DMS114 treated with DMSO at 0.1 percent for 48 hours (cell line): Measurements from ENCODE around the gene PYGO2.
"Not testable (repeated sequence)": the region's sequence is repeated elsewhere in the genome, so short reads cannot be mapped to it uniquely, and the experiment has no call there.

Experiments
- DNase-seq: peaks from one replicate; lab custom pipeline; 2025; ENCODE audit not compliant: unreplicated experiment; lab: John Stamatoyannopoulos, UW

The PYGO2 gene

DNA sequence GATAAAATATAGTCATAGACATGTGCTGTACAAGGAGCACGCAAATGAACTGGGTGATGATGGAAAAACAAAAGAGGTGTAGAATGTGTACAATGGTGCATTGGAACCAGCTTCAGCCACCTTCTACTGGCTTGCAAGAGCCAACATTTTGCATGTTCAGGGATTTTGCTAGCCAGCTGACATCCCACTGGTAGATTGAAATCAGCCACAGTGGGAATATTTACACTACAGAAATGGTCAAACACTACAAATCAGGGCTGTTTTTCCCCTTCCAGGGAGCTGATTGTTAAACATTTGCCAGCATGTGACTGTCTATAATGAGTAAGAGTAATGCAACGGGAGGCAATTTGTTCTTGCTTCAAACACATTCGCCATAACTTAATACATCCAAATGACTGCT is 48.3 kb downstream of the PYGO2 start:
- DNase-seq, result no peak

DNA sequence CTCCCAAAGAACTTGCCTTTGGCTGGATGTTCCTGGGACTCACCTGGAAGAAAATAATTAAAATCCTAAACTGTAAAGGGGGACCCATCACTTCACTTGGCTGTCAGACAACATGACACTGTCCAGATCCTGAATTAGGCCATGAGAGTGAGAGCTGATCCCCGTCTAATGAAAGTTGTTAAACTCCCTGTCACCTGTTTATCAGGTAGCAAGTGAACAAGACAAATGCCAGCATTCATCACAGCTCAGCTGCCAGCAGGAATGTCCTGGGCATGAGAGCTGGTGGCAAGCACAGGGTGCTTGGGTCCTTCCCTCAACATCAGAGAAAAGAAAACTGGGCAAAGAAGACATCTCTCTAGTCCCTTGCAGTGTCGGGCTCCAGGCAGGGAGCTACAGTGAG is 48.8 kb downstream of the PYGO2 start:
- DNase-seq, result no peak

DNA sequence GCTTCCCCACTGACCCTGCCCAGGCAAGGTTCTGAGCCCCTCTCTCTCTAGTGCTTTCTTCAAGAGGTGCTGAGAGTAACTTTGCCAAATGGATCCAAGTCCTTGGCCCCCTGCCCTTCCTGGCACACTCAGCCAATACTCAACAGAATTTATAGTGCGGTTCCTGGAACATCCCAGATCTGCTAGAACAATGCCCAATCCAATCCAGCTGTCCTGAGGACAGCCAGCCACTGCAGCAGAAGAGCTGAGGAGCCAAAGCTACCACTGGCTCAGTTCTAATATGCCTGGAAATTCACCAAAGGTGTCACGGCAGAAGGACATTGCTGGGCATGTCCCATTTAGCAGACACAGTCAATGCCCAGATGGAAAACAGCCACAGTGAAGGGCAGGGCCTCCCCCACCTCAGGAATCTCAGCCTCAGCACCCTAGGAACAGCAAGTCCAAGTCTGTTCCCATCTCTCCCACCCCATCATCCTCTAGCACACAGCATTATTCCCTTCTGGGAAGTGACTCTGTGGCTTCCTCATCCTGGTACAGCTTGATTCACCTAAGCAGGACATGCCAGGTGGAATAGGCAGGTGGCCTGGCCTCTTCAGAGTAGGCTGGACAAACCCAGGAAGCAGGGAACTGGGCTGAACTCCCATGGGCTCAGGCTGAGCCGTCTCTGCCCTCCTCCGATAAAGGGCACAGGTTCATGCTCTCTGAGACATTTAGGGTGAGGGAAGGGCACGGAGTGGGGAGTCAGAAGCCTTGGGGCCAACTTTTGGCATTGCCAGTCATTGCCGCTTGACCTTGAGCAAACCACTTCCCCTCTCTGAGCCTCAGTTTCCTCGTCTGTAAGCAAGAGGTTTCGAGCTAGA is 49.7 kb downstream of the PYGO2 start:
- DNase-seq, result no peak

DNA sequence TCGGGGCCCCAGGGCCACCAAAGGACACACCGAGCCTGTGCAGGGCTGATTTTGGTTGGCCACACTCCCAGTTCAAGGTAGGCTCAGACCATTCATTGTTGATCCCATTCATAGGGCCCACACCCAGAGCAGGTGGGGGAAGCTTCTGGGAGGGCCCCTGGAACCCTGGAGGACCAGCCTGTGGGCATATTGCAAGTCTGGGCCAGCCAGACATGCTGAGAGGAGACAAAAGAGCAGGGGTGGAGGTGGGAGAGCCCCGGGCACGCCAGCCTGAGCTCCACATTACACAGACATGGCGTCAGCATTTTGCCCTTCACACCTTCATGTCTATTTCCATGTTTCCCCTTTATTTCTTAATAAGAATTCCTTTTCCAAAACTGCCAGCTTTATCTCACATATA is 50.7 kb downstream of the PYGO2 start:
- no peak for DNase-seq

DNA sequence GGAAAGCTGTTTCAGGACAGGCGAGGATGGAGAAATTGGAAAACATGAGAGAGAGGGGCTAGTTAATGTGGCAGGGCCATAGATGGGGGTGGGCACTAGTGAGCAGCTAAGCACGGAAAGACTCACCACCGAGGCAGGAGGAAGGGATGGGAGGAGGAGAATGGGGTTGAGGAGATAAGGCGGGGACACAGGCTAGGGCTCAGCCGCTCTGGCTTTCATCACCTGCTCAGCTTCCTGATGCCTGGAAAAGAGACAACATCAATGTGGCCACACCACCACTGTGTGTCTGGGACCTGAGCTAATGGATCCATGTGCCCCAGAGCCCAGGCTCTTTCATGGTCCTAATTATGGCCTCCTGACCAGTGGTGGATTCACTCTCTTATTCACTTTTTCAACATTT is 52.6 kb downstream of the PYGO2 start:
- no peak for DNase-seq

DNA sequence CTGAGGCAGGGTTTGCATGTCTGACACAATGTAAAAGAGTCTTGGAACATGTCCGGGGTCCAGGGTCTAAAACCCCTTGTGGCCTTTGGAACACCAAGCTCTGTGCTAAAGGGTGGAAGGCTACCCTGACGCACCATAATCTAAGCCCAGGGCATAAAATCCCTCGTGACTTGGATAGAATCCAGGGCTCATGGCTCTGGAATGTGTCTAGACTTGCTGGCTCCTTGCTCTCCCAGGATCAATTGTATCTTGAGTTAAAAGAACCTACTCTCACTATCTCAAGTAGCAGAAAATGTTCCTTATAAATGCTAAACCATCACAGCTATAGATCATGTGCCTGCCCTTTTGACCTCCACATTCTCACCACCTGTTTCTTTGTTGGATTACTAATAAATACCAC is 53.5 kb downstream of the PYGO2 start:
- not testable (repeated sequence) for DNase-seq
